ENCODE results near the gene GGACT.

GGACT gene

GRCh38 chr13:100513171-100513570 lies 75.4 kb downstream of the GGACT start:
- no peak for ATAC-seq
- no peak for DNase-seq

GRCh38 chr13:100512422-100512821 lies 76.2 kb downstream of the GGACT start:
- ATAC-seq (no peak), DNase-seq (no peak)

GRCh38 chr13:100511466-100511865 lies 77.1 kb downstream of the GGACT start:
- DNase-seq (no peak), ATAC-seq (no peak)

- ATAC-seq, result no peak
These were observed 78.2 kb downstream of the GGACT start for GRCh38 chr13:100510208-100510957.

GRCh38 chr13:100508996-100509395 lies 79.6 kb downstream of the GGACT start:
- ATAC-seq, result no peak

More at GRCh38 chr13:100510208-100510957, 78.2 kb downstream of the GGACT start:
- no peak for DNase-seq

GRCh38 chr13:100508455-100508854 lies 80.1 kb downstream of the GGACT start:
- ATAC-seq (no peak), DNase-seq (no peak)

More at GRCh38 chr13:100508996-100509395, 79.6 kb downstream of the GGACT start:
- DNase-seq, result no peak

GRCh38 chr13:100506600-100507422 lies 81.8 kb downstream of the GGACT start:
- no peak for ATAC-seq

GRCh38 chr13:100506154-100506553 lies 82.4 kb downstream of the GGACT start:
- peak; percentile 22 for DNase-seq

More at GRCh38 chr13:100506600-100507422, 81.8 kb downstream of the GGACT start:
- DNase-seq, result no peak

GRCh38 chr13:100503622-100504021 lies 85.0 kb downstream of the GGACT start:
- ATAC-seq, result no peak
- DNase-seq, result no peak

More at GRCh38 chr13:100506154-100506553, 82.4 kb downstream of the GGACT start:
- peak; percentile 89 for ATAC-seq

- DNase-seq, result no peak
- ATAC-seq, result no peak
These were observed 86.1 kb downstream of the GGACT start for GRCh38 chr13:100502446-100502845.

GRCh38 chr13:100497389-100497788 lies 91.2 kb downstream of the GGACT start:
- ATAC-seq (no peak), DNase-seq (no peak)

GRCh38 chr13:100495455-100495854 lies 93.1 kb downstream of the GGACT start:
- DNase-seq (no peak), ATAC-seq (no peak)

- DNase-seq, result no peak
- no peak for ATAC-seq
These were observed 95.2 kb downstream of the GGACT start for GRCh38 chr13:100493418-100493817.

- ATAC-seq (no peak), DNase-seq (no peak)
These were observed 97.3 kb downstream of the GGACT start for GRCh38 chr13:100491164-100491842.

GRCh38 chr13:100490692-100491091 lies 97.9 kb downstream of the GGACT start:
- no peak for ATAC-seq
- DNase-seq, result no peak

- ATAC-seq, result no peak
- DNase-seq, result no peak
These were observed 103.3 kb downstream of the GGACT start for GRCh38 chr13:100485265-100485664.

- no peak for DNase-seq
- no peak for ATAC-seq
These were observed 103.9 kb downstream of the GGACT start for GRCh38 chr13:100484702-100485101.

- ATAC-seq, result no peak
- DNase-seq, result no peak
These were observed 104.7 kb downstream of the GGACT start for GRCh38 chr13:100483841-100484381.

GRCh38 chr13:100483139-100483538 lies 105.5 kb downstream of the GGACT start:
- ATAC-seq, result no peak
- no peak for DNase-seq

- DNase-seq, result no peak
These were observed 107.9 kb downstream of the GGACT start for GRCh38 chr13:100480676-100481075.

More at GRCh38 chr13:100480676-100481075, 107.9 kb downstream of the GGACT start:
- ATAC-seq, result no peak
